Occipital lobe (tissue), 2 donors: ENCODE measurements around the gene RAP1GAP. TPM values are rescaled to one million over a fixed set of nuclear protein-coding genes. Genes with fewer than 3 reads are reported as not detected.

Experiments used
- DNase-seq: peaks from one replicate; lab custom pipeline; 2025; lab: John Stamatoyannopoulos, UW
- total RNA-seq: library from RNA; depleted of rRNA; stranded (reverse); fragments of >200 nt; gene quantifications from one replicate; pipeline ENCODE4 v1.2.3, GENCODE V29; 2014

RAP1GAP gene
- total RNA-seq, 1 donor from 2014 or later = 26.4 TPM

GRCh38 chr1:21610989-21611785, 58.0 kb downstream of the RAP1GAP start:
- DNase-seq = no peak

GRCh38 chr1:21610027-21610426, 59.1 kb downstream of the RAP1GAP start:
- no peak for DNase-seq

GRCh38 chr1:21608798-21609197, 60.4 kb downstream of the RAP1GAP start:
- no peak for DNase-seq

GRCh38 chr1:21607549-21608529, 61.3 kb downstream of the RAP1GAP start:
- DNase-seq = peak; percentile 45

- DNase-seq = no peak
Measured at GRCh38 chr1:21605964-21606705, 63.0 kb downstream of the RAP1GAP start.

- DNase-seq = no peak
Measured at GRCh38 chr1:21605012-21605715, 64.0 kb downstream of the RAP1GAP start.

GRCh38 chr1:21604208-21604957, 64.8 kb downstream of the RAP1GAP start:
- no peak for DNase-seq

- no peak for DNase-seq
Measured at GRCh38 chr1:21603177-21604138, 65.7 kb downstream of the RAP1GAP start.

- DNase-seq = no peak
Measured at GRCh38 chr1:21601278-21602048, 67.7 kb downstream of the RAP1GAP start.

GRCh38 chr1:21599402-21599801, 69.8 kb downstream of the RAP1GAP start:
- DNase-seq = no peak

- no peak for DNase-seq
Measured at GRCh38 chr1:21598904-21599303, 70.3 kb downstream of the RAP1GAP start.

GRCh38 chr1:21598417-21598816, 70.7 kb downstream of the RAP1GAP start:
- no peak for DNase-seq

GRCh38 chr1:21597753-21598152, 71.4 kb downstream of the RAP1GAP start:
- no peak for DNase-seq

- DNase-seq = no peak
Measured at GRCh38 chr1:21596628-21597027, 72.5 kb downstream of the RAP1GAP start.

GRCh38 chr1:21596174-21596573, 73.0 kb downstream of the RAP1GAP start:
- no peak for DNase-seq

- DNase-seq = no peak
Measured at GRCh38 chr1:21594935-21595897, 73.9 kb downstream of the RAP1GAP start.

- DNase-seq = no peak
Measured at GRCh38 chr1:21594501-21594900, 74.7 kb downstream of the RAP1GAP start.
